Endothelial cell of umbilical vein (primary cell): ENCODE measurements around the gene SH3RF1. TPM values are rescaled to one million over a fixed set of nuclear protein-coding genes. Genes with fewer than 3 reads are reported as not detected.

ENCODE experiments used
- BruUV-seq: library from RNA; stranded (reverse); fragments of 400-500 nt; replicated peaks from 2 replicates; lab custom pipeline; 2021; lab: Mats Ljungman, UMichigan
- CTCF ChIA-PET: fragments of 300-600, 350-600 bp; sonication (Branson Sonifier 250); formaldehyde crosslinking; loops from one replicate; lab custom pipeline; 2021; ENCODE audit warnings: antibody characterized with exemption, inconsistent platforms; lab: Charles Lee
- POLR2A ChIA-PET: fragments of 300-600, 350-600 bp; sonication (Branson Sonifier 250); formaldehyde crosslinking; loops from one replicate; lab custom pipeline; 2021; ENCODE audit warnings: antibody characterized with exemption, inconsistent platforms; lab: Charles Lee
- DNase-seq: peaks from one replicate; pipeline ENCODE4 v3.0.0-alpha.2; 2011; ENCODE audit warnings: low read depth, low spot score
- FAIRE-seq: peaks from 2 replicates; lab custom pipeline; 2011; peaks lifted over from hg19 to GRCh38; lab: Jason Lieb, UNC
- H2AFZ ChIP-seq: 2 replicates; pipeline ENCODE4 v1.6.0; 2012; ENCODE audit warnings: low read depth, low read length, control low read depth, inconsistent platforms
- H3K27ac ChIP-seq: 2 replicates; pipeline ENCODE4 v1.5.1; 2011; ENCODE audit warnings: low read depth, mild to moderate bottlenecking, control low read depth, low read length, moderate library complexity; ENCODE audit not compliant: insufficient read depth
- H3K27me3 ChIP-seq, 2 experiments: 2 replicates each; pipeline versions ENCODE4 v1.6.0 to v1.6.1; 2011; ENCODE audit warnings: low read length in 2 of 2, mixed read lengths in 1 of 2; ENCODE audit not compliant: control insufficient read depth in 2 of 2, insufficient read depth in 2 of 2
- H3K36me3 ChIP-seq, 2 experiments: 2 replicates in 1 of 2; 3 replicates in 1 of 2; pipeline ENCODE4 v1.5.1; 2011; ENCODE audit warnings: low read length in 2 of 2, mild to moderate bottlenecking in 1 of 2, moderate library complexity in 1 of 2; ENCODE audit not compliant: control insufficient read depth in 2 of 2, insufficient read depth in 2 of 2; ENCODE audit errors: extremely low read depth in 1 of 2
- H3K4me1 ChIP-seq: 3 replicates; pipeline ENCODE4 v1.5.1; 2011; ENCODE audit warnings: mild to moderate bottlenecking, low read length; ENCODE audit not compliant: control insufficient read depth, insufficient read depth; ENCODE audit errors: extremely low read depth
- H3K4me2 ChIP-seq: 2 replicates; pipeline ENCODE4 v1.6.1; 2011; ENCODE audit warnings: low read length, control low read depth, mixed read lengths; ENCODE audit not compliant: insufficient read depth
- H3K4me3 ChIP-seq, 3 experiments: fragments of 200-600 bp in 1 of 3; sonication (generic), shearing (Covaris generic) in 1 of 3; replicated peaks in 1 of 3; 2 replicates each; pipeline ENCODE4 v1.5.1; 2011 to 2016; ENCODE audit warnings: control low read depth in 3 of 3, low read length in 3 of 3, mild to moderate bottlenecking in 2 of 3, inconsistent platforms in 1 of 3, low read depth in 1 of 3, moderate library complexity in 1 of 3; ENCODE audit not compliant: insufficient read depth in 1 of 3
- H3K79me2 ChIP-seq: 2 replicates; pipeline ENCODE4 v1.6.0; 2012; ENCODE audit warnings: low read length, inconsistent platforms; ENCODE audit not compliant: control insufficient read depth, insufficient read depth
- H3K9ac ChIP-seq: replicated peaks from 2 replicates; pipeline ENCODE3; 2011; ENCODE audit warnings: low read length, control low read depth; ENCODE audit not compliant: insufficient read depth; ENCODE audit errors: extremely low read depth
- H3K9me1 ChIP-seq: replicated peaks from 3 replicates; pipeline ENCODE4 v1.6.0; 2011; ENCODE audit warnings: mild to moderate bottlenecking, low read length; ENCODE audit not compliant: control insufficient read depth, insufficient read depth; ENCODE audit errors: extremely low read depth
- H3K9me3 ChIP-seq: replicated peaks from 2 replicates; pipeline ENCODE4 v1.5.1; 2012; ENCODE audit warnings: low read length, inconsistent platforms; ENCODE audit not compliant: control insufficient read depth, insufficient read depth
- H4K20me1 ChIP-seq: replicated peaks from 2 replicates; pipeline ENCODE3; 2011; ENCODE audit warnings: mild to moderate bottlenecking, low read length; ENCODE audit not compliant: control insufficient read depth, insufficient read depth; ENCODE audit errors: extremely low read depth
- EZH2 ChIP-seq: IDR thresholded peaks from 2 replicates; pipeline ENCODE4 v1.6.1; 2012; ENCODE audit warnings: borderline replicate concordance, low read depth, mild to moderate bottlenecking, moderate library complexity, low read length, inconsistent platforms; ENCODE audit not compliant: severe bottlenecking
- FOS ChIP-seq: IDR thresholded peaks from 2 replicates; pipeline ENCODE4 v1.6.1; 2011; ENCODE audit warnings: mild to moderate bottlenecking, low read length, moderate library complexity, borderline replicate concordance; ENCODE audit not compliant: insufficient read depth
- GATA2 ChIP-seq: IDR thresholded peaks from 2 replicates; pipeline ENCODE4 v1.7.0; 2011; ENCODE audit warnings: low read depth, mild to moderate bottlenecking, moderate library complexity, mixed read lengths, low read length; ENCODE audit not compliant: insufficient read length, insufficient read depth
- JUN ChIP-seq: IDR thresholded peaks from 2 replicates; pipeline ENCODE4 v1.6.1; 2011; ENCODE audit warnings: borderline replicate concordance, low read depth; ENCODE audit not compliant: insufficient read length, insufficient read depth
- MAX ChIP-seq: IDR thresholded peaks from 2 replicates; pipeline ENCODE4 v1.6.1; 2011; ENCODE audit not compliant: insufficient read depth, insufficient read length
- MYC ChIP-seq: IDR thresholded peaks from one replicate; pipeline ENCODE4 v1.6.1; 2011; ENCODE audit warnings: mild to moderate bottlenecking, low read depth, low read length
- POLR2A ChIP-seq: IDR thresholded peaks from 2 replicates; pipeline ENCODE4 v1.6.1; 2012; ENCODE audit warnings: low read depth, mild to moderate bottlenecking, control low read depth, low read length
- POLR2AphosphoS5 ChIP-seq: IDR thresholded peaks from 2 replicates; pipeline ENCODE4 v1.6.1; 2012; ENCODE audit warnings: low read depth, mild to moderate bottlenecking, control low read depth, low read length, moderate library complexity; ENCODE audit not compliant: insufficient read depth
- dilution Hi-C: fragments of 300-500 bp; cut with MboI; formaldehyde crosslinking; loops from one replicate; pipeline ENCODE4 v1.15.0; 2019; ENCODE audit warnings: low sequenced_read_pairs; ENCODE audit not compliant: extremely low pct_ligation_motif_present
- intact Hi-C: fragments of 100-400 bp; cut with micrococcal nuclease; formaldehyde crosslinking; loops from one replicate; pipeline ENCODE4 v1.10.0; 2022
- polyA plus RNA-seq, 4 experiments: library from polyadenylated mRNA; depleted of rRNA in 3 of 4; stranded (reverse) in 3 of 4; unstranded in 1 of 4; fragments of >200 nt; gene quantifications; 2 replicates each; pipeline versions ENCODE4 v1.2.1 to v1.2.3, GENCODE V29; 2011 to 2012; ENCODE audit warnings: missing spikeins in 1 of 4
- total RNA-seq: library from RNA; stranded (reverse); gene quantifications from 2 replicates; pipeline ENCODE4 v1.2.3, GENCODE V29; 2021
- TF ChIP-seq, protein P1 (sequence below), 2 donors: IDR thresholded peaks; 1 replicate in 1 of 2; 2 replicates in 1 of 2; pipeline ENCODE4 v1.5.1; 2011; ENCODE audit warnings: low read length in 2 of 2, mild to moderate bottlenecking in 2 of 2, moderate library complexity in 2 of 2, control low read depth in 1 of 2, inconsistent platforms in 1 of 2, low read depth in 1 of 2; ENCODE audit not compliant: insufficient read depth in 1 of 2; ENCODE audit errors: extremely low read depth in 1 of 2

The SH3RF1 gene
- total and polyA plus RNA-seq, 2 donors (not counting 3 experiments of a cell fraction or from before 2014, with no cell fraction given), result 16.2 to 24.9 TPM

DNA sequence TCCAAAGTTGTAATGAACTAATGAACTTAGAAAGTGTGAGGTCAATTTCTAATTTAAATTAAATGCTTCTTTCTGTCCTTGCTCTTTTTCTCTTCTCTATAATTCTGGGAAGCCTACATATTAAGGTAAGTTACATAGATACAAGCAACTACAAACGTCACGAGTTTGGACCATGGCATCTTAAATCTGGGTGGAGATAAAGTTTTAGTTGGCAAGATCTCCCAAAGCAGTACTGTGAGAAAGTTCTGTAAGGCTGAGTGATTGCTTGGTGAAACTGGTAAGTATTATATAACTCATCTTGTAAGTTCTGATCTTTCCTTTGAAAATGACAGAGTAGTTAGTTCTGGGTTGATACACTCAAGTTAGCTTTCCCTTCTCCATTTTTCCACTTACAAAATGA is 135.0 kb downstream of the SH3RF1 start:
- CTCF ChIA-PET, result interaction anchor here (1.0 kb wide), 1 partner anchor 24 kb away, joined by 5 read pairs; no protein-coding TSS in a partner anchor
- FAIRE-seq, result no peak

More for the DNA sequence above, 135.0 kb downstream of the SH3RF1 start:
- Histone ChIP-seq H3K4me2 (no peak overlapping the region), H4K20me1 (no peaks in the 10 kb centered on the region), H3K27ac (no peak overlapping the region), H3K27me3 (no peaks in the 10 kb centered on the region), H3K4me1 (peaks cover 30% of the 10 kb centered on the region), H3K9ac (no peak overlapping the region), H3K9me3 (no peaks in the 10 kb centered on the region), H3K9me1 (no peaks in the 10 kb centered on the region), H3K36me3 (peaks cover 4 to 7% of the 10 kb centered on the region in 2 experiments), H3K79me2 (peaks cover 18% of the 10 kb centered on the region), H3K4me3 (no peak overlapping the region), H2AFZ (no peak overlapping the region)
- dilution Hi-C loops, result no loop called here
- BruUV-seq, result no TSS peak
- intact Hi-C loops, result loop anchor here (2.0 kb wide), 1 partner anchor 19 kb away; no protein-coding TSS in a partner anchor
- no peak for DNase-seq
- POLR2A ChIA-PET, result no interaction called here
- TF ChIP-seq MYC, result no peak
- TF ChIP-seq, protein P1, sequence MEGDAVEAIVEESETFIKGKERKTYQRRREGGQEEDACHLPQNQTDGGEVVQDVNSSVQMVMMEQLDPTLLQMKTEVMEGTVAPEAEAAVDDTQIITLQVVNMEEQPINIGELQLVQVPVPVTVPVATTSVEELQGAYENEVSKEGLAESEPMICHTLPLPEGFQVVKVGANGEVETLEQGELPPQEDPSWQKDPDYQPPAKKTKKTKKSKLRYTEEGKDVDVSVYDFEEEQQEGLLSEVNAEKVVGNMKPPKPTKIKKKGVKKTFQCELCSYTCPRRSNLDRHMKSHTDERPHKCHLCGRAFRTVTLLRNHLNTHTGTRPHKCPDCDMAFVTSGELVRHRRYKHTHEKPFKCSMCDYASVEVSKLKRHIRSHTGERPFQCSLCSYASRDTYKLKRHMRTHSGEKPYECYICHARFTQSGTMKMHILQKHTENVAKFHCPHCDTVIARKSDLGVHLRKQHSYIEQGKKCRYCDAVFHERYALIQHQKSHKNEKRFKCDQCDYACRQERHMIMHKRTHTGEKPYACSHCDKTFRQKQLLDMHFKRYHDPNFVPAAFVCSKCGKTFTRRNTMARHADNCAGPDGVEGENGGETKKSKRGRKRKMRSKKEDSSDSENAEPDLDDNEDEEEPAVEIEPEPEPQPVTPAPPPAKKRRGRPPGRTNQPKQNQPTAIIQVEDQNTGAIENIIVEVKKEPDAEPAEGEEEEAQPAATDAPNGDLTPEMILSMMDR (IDR thresholded peaks at IDR 0.05; ENCODE audit: extremely low read depth in 1 of 2, insufficient read depth in 1 of 2, low read depth in 1 of 2, low read length in 2 of 2), result no peak
- no peak for TF ChIP-seq GATA2
- no peak for TF ChIP-seq POLR2AphosphoS5
- TF ChIP-seq POLR2A, result no peak
- no peak for TF ChIP-seq MAX
- no peak for TF ChIP-seq FOS
- TF ChIP-seq JUN, result no peak
- no peak for TF ChIP-seq EZH2
